Embryonic facial prominence (tissue), 1 donor: ENCODE data around the gene AIFM1.
"Not testable (repeated sequence)": the region's sequence is repeated elsewhere in the genome, so short reads cannot be mapped to it uniquely, and the experiment has no call there.

Source experiments
- DNase-seq: peaks from one replicate; pipeline ENCODE4 v3.0.0-alpha.2; 2016; ENCODE audit errors: extremely low spot score

The AIFM1 gene

DNA sequence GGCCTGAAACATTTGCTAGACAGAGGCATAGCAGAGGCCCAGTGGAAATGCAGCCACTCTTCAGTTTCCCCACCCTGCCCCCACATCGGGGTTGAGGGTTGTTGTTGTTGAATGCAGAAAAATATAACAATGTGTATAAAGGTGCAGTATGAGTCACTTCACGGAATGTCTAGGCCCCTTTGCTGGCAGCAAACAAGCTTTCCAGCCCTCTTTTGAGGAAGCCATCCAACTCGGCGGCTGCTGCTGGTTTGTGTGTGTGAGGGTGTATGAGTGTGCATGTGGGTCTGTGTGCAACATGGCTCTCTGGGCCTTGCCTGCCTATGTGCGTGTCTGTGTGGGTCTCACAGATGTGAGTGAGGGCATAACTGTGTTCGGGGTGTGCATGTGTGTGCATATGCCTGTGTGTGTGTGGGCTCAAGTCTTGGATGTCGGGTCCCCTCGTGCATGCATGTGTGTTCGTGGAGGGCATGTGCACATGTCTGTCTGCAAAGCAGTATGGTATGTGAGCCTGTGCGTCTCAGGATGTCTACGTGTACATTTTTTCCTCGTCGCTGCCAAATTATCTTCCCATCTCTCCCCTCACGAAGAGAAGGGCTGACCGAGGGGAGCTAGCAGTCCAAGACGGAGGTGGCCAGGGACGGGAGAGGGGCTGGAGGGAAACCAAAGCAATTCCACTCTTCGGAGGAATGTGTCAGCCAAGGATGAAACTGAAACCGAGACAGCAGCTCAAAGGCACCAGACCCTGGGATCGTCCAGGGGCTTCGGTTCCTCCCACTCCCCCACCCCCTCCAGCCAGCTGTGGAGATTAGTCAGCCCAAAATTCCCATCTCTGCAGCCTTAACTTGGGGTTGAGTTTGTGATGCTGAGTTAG, 47.0 kb downstream of the AIFM1 start:
- DNase-seq, result no peak

DNA sequence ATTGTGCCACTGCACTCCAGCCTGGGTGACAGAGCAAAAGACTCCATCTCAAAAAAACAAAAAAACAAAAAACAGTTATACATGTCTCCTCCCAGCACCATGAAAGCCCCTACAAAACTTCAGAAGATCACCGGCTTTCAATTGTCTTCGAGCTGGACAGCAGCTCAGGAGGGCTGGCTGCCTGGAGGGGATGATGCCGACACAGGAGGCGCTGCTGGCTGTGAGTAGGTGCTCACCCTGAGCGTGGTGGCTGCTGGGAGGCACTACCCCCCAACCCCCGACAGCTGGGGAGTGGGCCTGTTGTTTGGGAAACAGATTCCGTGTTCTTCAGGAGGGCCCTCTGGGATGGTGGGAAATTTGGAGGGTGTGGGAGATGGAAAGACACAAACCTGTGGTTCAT, 48.5 kb downstream of the AIFM1 start:
- no peak for DNase-seq

- not testable (repeated sequence) for DNase-seq
These were observed 50.3 kb downstream of the AIFM1 start for GRCh38 chrX:130115119-130115885.

DNA sequence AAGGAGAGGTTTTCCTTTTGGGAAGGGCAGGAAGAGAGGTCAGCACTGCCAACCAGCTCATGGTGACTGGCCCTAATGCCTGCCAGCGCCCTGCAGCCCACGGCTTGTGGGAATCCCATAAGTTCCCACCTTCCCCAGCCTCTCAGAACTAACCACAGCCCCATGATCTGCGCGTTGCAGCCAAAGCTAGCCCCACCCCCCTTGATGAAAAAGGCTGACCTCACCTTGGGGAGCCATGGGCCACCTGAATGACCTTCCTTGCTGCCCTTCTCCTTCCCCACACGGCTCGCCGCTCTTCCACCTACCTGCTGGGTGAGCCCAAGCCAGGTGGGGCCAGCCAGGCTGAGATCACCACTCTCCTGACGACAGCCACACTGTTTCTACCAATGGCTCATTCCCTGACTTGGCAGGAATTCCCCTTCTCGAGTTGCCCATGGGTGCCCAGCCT, 51.5 kb downstream of the AIFM1 start:
- no peak for DNase-seq

DNA sequence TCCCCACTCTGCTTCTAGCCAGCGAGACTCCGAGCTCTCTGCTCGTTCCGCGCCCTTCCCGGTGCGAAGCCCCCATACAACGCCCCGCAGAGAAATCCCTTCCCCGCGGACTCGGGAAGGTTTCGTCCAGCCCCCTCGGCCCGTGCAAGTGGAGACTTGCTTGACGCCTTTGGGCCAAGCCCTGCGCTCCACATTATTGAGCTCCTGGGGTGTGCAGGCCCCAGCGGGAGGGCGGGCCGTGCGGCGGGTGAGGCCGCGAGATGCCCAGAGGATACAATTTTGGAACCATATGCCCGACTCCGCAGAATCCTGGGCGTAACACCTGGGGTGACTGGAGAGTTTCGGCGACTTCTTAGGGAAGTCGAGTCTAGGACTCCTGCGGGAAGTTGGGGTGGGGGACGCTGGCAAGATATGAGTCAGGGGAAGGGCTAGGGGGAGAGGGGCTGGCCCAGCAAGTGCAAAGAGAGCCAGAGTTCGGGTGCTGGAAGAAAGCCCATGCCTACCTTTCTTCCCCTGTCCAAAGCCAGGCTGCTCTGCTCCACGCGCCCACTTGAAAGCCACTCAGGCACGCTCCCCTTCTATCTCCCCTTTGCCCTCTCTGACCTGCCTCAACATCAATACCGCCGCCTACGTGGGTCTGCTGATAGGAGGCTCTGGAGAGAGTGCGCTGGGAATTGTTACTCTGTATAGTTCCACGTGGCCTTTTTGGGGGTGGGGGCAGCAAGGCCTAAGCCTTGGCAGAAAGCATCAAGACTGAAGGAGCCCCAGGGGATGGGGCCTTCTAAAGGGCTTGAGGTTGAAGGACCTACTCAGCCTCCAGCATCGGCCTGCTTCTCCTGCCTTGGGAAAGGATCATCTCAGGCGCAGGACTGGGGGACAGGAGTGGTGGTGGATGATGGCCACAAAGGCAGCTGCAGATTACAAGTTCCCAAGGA, 54.2 kb downstream of the AIFM1 start:
- DNase-seq, result no peak

DNA sequence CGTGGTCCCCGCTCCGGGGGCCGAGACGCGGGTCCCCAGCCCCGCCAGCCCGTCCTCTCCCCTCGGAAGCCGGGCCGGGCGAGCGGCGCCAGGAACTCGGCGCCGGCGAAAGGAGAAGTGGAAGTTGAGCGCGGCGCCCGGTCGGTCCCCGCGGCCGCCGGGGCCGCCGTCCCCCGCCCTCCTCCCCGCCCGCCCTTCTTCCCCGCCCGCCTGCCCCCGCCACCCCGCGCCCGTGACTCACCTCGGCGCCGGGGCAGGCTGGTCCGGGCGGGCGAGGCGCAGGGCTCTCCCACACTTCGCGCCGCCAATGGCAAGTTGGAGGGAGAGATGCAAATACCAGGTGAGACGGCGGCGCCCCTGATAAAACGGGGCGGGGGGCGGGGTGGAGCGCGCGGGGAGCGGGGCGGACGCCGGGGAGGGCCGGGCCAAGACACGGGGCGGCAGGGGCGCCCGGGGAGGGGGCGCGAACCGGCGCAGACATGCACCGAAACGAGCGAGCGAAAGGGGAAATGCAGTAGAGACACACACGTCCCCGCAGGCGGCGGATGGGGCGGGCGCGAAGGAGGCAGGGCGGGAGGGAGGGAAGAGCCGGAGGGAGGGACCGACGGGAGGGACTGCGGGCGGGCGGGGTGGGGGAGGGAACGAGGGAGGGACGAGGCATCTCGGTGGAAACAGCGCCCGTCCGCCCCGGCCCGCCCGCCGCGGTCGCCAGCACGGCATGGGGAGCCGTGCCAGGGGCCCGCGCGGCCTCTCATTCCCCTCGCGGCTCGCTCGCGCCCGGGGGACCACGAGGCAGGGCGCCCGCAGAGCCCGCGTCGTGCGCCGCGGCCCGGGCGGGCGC, 55.0 kb downstream of the AIFM1 start, which contains the start of gene ELF4:
Gene ELF4, minus strand, starts transcription at position 119 of the 841 bp plus-strand sequence. CDS start 29,167 bp downstream, outside the sequence.
- no peak for DNase-seq

DNA sequence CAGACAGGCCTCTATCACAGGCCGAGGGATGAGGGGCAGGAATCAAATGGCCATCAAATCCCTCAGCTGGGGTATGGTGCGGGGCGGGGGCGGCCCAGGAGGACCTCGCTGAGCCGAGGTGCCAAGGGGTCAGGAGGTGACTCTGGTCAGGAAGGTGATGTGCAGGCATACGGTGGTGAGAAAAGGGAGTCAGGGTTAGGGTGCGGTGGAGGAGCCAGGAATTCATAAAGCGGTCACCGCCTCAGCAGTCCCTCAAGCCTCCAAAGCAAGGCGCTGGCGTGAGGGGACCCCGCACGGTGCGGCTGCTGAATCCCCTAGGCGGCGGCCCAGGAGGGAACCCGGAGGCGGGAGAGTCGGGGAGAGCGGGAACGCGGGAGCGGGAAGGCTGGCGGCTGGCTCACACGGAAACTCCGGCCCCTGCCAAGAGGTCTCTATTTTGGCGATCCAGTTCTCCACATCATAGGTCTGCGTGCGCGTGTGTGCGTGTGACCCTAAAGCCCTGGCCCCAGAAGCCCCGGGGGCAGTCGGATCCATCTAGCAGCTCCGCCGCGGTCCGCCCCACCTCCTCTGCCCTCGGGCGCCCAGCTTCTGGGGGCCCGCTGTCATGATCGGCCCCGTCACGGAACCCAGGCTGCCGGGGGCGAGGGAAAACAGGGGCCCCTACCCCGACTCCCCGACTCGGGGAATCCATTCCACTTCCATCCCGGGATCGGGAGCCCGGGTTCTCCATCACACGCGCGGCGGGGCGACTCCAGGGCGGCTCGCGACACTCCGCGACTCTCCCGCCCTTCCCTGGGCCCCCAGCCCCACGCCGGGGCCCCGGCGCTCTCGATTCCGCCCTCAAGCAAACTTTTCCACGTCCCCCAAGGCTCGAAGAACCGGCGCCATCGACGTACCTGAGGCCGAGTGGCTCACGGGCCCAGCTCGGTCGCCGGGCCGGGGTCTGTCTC, 55.9 kb downstream of the AIFM1 start:
- DNase-seq, result no peak

DNA sequence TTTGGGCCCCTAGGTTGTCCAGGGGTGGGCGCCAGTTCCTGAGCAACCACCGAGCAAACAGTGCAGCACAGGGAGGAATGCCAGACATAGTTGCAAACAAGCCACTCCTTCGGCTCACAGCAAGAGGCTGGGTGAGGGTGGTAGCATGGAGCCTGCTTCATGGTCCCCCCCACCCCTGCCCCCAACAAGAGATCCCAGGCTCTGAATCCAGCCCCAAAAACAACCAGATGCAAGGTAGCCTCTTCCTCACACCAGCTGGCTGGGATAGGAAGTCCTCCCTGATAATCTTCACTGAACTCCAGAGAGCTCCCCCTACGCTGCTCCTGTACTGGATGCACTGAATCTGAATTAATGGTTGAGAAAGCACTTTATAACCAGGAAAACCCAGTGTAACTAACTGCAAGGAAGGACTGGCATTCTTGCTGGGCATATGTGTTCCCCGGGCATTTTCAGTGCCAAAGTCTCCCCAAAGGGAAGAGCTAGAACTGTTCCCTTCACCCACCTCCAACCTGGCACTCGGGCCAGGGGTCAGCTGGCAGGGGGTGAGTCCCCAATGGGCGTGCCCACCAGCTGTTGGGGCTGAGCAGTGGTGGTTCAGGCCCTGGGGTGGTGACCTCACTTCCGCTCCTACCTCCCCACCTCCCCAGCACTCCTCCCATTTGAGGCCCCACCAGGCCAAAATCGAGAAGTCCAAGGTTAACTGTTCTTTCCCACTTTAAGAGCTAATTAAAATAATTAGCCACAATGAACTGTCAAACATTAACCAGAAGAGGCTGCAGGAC, 56.8 kb downstream of the AIFM1 start:
- no peak for DNase-seq

GRCh38 chrX:130106071-130106470, 59.6 kb downstream of the AIFM1 start:
- no peak for DNase-seq

GRCh38 chrX:130105244-130105643, 60.4 kb downstream of the AIFM1 start:
- DNase-seq, result no peak

- no peak for DNase-seq
These were observed 62.0 kb downstream of the AIFM1 start for GRCh38 chrX:130103605-130104004.

DNA sequence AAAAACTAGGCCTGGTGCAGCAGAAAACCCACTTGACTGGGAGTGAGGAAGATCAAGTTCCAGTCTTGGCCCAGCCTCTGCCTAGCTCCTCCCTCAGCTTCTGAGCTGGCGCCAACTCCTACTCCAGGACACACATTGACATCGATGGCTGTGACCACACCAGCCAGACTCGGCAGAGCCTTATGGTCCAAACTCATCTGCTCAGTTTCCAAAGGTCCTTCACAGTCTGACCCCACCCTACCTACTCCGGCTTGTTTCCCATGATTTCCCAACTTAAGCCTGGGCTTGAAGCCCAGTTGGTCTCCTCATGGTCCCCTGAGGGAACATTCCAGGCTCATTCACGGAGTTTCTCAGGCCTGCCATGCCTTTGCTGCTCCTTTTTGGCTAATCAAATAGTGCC, 65.5 kb downstream of the AIFM1 start:
- no peak for DNase-seq

GRCh38 chrX:130098210-130098552, 67.5 kb downstream of the AIFM1 start:
- DNase-seq, result no peak

DNA sequence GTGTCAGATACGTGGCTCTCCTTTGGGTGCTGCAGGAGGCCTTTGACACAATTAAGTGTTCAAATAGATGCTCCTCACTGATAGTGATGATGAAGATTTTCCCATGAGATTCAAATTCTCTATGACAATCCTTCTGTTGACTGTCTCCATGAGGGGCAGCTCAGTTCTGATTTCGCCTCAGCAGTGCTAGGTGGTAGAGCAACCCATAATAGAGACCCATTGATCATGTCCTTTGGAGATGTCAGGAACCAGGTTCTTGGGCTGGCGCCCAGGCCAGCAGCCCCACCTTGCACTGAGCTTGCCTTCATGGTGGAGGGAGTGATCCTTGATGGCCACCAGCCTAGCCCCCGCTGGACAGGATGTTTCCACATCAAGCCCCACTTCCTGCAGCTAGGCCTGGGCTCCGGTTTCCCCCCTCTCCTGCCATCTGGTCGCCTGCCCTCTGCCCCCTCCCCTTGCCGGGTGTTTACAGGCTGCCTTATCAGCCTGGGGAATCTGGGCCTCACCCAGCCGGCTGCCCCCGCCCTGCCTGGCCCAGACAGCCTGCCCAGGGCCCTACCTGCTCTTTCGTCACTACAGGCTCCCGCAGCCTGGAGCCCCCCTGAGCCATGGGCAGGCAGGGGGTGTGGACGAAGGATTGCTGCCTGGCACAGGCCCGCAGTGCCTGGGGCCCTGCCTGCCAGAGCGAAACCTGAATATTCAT, 68.0 kb downstream of the AIFM1 start:
- no peak for DNase-seq

DNA sequence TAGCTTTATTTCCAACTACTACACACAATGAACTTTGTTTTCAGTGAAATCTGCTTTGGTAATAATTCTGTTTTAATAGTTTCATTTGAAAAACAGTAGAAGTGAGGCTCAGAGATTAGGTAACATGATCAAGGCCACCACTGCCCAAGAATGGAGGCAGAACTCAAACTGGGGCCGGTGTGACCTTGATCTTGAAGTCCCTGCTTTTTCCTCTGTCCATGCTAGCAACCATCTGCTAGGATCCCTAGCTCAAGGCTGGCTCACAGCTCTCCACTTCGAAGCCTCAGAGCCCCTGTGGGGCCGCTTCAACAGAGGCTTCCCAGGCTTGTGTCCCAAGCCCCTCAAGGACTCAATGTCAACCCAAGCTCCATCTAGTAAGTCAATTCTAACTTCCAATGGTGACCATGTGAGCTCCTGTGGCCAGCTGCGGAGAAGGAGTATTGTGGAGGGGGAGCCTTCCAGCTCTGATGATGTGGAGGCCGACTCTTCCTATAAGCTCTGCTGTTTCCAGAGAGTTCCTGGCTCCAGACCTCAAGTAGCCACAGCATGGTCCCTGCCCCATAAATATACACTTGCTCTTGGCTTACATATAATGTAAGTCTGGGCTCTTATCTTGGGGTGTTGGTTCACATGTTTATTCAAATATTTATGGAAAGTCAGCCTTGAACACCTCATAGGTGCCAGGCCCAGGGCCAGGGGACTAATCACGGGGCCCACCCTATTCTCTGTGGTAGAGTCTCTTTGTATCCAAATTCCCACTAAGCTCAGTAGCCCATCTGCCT, 70.2 kb downstream of the AIFM1 start:
- no peak for DNase-seq

GRCh38 chrX:130094696-130095095, 70.9 kb downstream of the AIFM1 start:
- DNase-seq, result no peak

DNA sequence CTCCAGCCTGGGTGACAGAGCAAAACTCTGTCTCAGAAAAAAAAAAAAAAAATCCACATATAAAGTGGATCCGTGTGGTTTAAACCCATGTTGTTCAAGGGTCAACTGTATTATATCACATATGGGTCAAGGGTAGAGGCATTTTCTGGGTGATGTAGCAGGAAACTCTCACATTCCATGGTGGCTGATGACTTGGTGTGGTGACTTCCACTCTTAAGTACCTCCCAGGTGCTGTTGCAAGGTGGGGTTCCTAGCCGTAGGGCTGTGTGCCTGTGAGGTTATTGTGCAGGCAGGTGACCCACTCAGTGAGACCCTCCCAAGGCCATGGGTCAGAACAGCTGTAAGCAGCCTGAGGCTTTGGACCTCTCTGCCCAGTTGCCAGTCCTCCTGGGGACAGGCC, 72.4 kb downstream of the AIFM1 start:
- DNase-seq, result no peak
